ENCODE results near the gene ATXN1.
"Not testable (repeated sequence)": the region's sequence is repeated elsewhere in the genome, so short reads cannot be mapped to it uniquely, and the experiment has no call there.

The ATXN1 gene

GRCh38 chr6:16760516-16761470 is at the start of gene ATXN1:
ATXN1 (minus strand) TSS chr6:16761460.
- FAIRE-seq: no peak

- no peak for FAIRE-seq
Observed at GRCh38 chr6:16810411-16810810, 49.2 kb upstream of the ATXN1 start.

GRCh38 chr6:16809753-16810358 is 48.6 kb upstream of the ATXN1 start:
- FAIRE-seq: no peak

GRCh38 chr6:16807956-16808355 is 46.7 kb upstream of the ATXN1 start:
- no peak for FAIRE-seq

- FAIRE-seq: no peak
Observed at GRCh38 chr6:16806363-16806762, 45.1 kb upstream of the ATXN1 start.

- FAIRE-seq: no peak
Observed at GRCh38 chr6:16805243-16805950, 44.1 kb upstream of the ATXN1 start.

GRCh38 chr6:16804546-16805242 is 43.4 kb upstream of the ATXN1 start:
- FAIRE-seq: no peak

GRCh38 chr6:16803294-16804200 is 42.3 kb upstream of the ATXN1 start:
- FAIRE-seq: no peak

- FAIRE-seq: no peak
Observed at GRCh38 chr6:16802071-16802470, 40.8 kb upstream of the ATXN1 start.

- no peak for FAIRE-seq
Observed at GRCh38 chr6:16800942-16801341, 39.7 kb upstream of the ATXN1 start.

- FAIRE-seq: no peak
Observed at GRCh38 chr6:16800341-16800740, 39.1 kb upstream of the ATXN1 start.

GRCh38 chr6:16799279-16800193 is 38.3 kb upstream of the ATXN1 start:
- FAIRE-seq: no peak

GRCh38 chr6:16793828-16794412 is 32.7 kb upstream of the ATXN1 start:
- FAIRE-seq: no peak

- no peak for FAIRE-seq
Observed at GRCh38 chr6:16789329-16790038, 28.2 kb upstream of the ATXN1 start.

GRCh38 chr6:16787128-16787682 is 25.9 kb upstream of the ATXN1 start:
- no peak for FAIRE-seq

GRCh38 chr6:16785496-16785895 is 24.2 kb upstream of the ATXN1 start:
- FAIRE-seq: no peak

GRCh38 chr6:16784957-16785356 is 23.7 kb upstream of the ATXN1 start:
- FAIRE-seq: not testable (repeated sequence)

- FAIRE-seq: no peak
Observed at GRCh38 chr6:16783952-16784565, 22.8 kb upstream of the ATXN1 start.

GRCh38 chr6:16783509-16783908 is 22.2 kb upstream of the ATXN1 start:
- no peak for FAIRE-seq
